A549 (cell line): Measurements from ENCODE around the gene GTF2A2. TPM values are rescaled to one million over a fixed set of nuclear protein-coding genes. Genes with fewer than 3 reads are reported as not detected.

Experiments
- ATAC-seq, 2 experiments: fragments of 200-7000 bp in 1 of 2; fragments of >200 bp in 1 of 2; cut with Nextera tagmentation in 1 of 2; cut with Tn5 transposase in 1 of 2; 3 replicates each; pipeline versions ENCODE4 v1.8.0 to v1.9.1; 2018 to 2020; ENCODE audit warnings: mild to moderate bottlenecking in 1 of 2, moderate library complexity in 1 of 2
- CTCF ChIA-PET: fragments of 300-600 bp; sonication (Branson Sonifier 250); formaldehyde crosslinking; extraction: SDS; loops from one replicate; lab custom pipeline; 2021; ENCODE audit warnings: antibody characterized with exemption, inconsistent platforms; lab: Yijun Ruan, JAX
- POLR2A ChIA-PET: fragments of 350-600 bp; formaldehyde crosslinking; extraction: SDS; loops from one replicate; lab custom pipeline; 2021; ENCODE audit warnings: antibody characterized with exemption, inconsistent platforms; lab: Yijun Ruan, JAX
- DNase-seq, 2 experiments: peaks; one replicate each; pipeline versions ENCODE4 v3.0.0 to v3.0.0-alpha.2; 2011 to 2016; ENCODE audit warnings: low read depth in 1 of 2, low spot score in 1 of 2
- FAIRE-seq: peaks from 2 replicates; lab custom pipeline; 2011; peaks lifted over from hg19 to GRCh38; lab: Jason Lieb, UNC
- H3K27ac ChIP-seq, 2 experiments: fragments of >200 bp; sonication (Bioruptor Twin); formaldehyde crosslinking; 3 replicates each; pipeline ENCODE4 v1.5.1; 2016 to 2017
- H3K4me1 ChIP-seq: fragments of >200 bp; sonication (Bioruptor Twin); formaldehyde crosslinking; 3 replicates; pipeline ENCODE4 v1.6.1; 2016
- H3K4me2 ChIP-seq: fragments of >200 bp; sonication (Bioruptor Twin); formaldehyde crosslinking; 3 replicates; pipeline ENCODE4 v1.6.1; 2016
- H3K4me3 ChIP-seq: fragments of >200 bp; sonication (Bioruptor Twin); formaldehyde crosslinking; 3 replicates; pipeline ENCODE4 v1.5.1; 2016
- H3K9me3 ChIP-seq: fragments of >200 bp; sonication (Bioruptor Twin); formaldehyde crosslinking; 3 replicates; pipeline ENCODE4 v1.6.1; 2016
- ATOH8 ChIP-seq: fragments of 250-450 bp; sonication (Bioruptor Pico); IDR thresholded peaks from 2 replicates; pipeline ENCODE4 v1.5.0; 2020; ENCODE audit warnings: low read depth, mild to moderate bottlenecking, moderate library complexity
- BCL3 ChIP-seq: fragments of >200 bp; sonication (Bioruptor Twin); formaldehyde crosslinking; IDR thresholded peaks from 3 replicates; pipeline ENCODE4 v1.6.1; 2016
- BHLHE40 ChIP-seq: IDR thresholded peaks from 2 replicates; pipeline ENCODE4 v1.6.1; 2012; ENCODE audit warnings: low read depth, low read length, inconsistent platforms
- FOXS1 ChIP-seq: fragments of 250-450 bp; sonication (Bioruptor Pico); IDR thresholded peaks from 2 replicates; pipeline ENCODE4 v1.5.0; 2020; ENCODE audit warnings: mild to moderate bottlenecking, moderate library complexity
- GATA3 ChIP-seq: IDR thresholded peaks from 2 replicates; pipeline ENCODE4 v1.6.1; 2012; ENCODE audit warnings: borderline replicate concordance
- HEYL ChIP-seq: fragments of 250-450 bp; sonication (Bioruptor Pico); IDR thresholded peaks from 2 replicates; pipeline ENCODE4 v1.8.0; 2021; ENCODE audit warnings: mild to moderate bottlenecking, moderate library complexity
- HOXA7 ChIP-seq: fragments of 250-450 bp; sonication (Bioruptor Pico); IDR thresholded peaks from 2 replicates; pipeline ENCODE4 v1.5.0; 2020; ENCODE audit warnings: mild to moderate bottlenecking, moderate library complexity
- JUNB ChIP-seq: fragments of >200 bp; sonication (Bioruptor Twin); formaldehyde crosslinking; IDR thresholded peaks from 2 replicates; pipeline ENCODE4 v1.6.1; 2016
- KDM5A ChIP-seq: fragments of 200-600 bp; sonication (generic); IDR thresholded peaks from 2 replicates; pipeline ENCODE4 v1.6.1; 2016; ENCODE audit warnings: antibody characterized with exemption, mild to moderate bottlenecking
- MAZ ChIP-seq: fragments of 150-350 bp; IDR thresholded peaks from 2 replicates; pipeline ENCODE4 v1.6.1; 2014; ENCODE audit warnings: antibody characterized with exemption, low read depth, low read length, borderline replicate concordance
- NFE2L2 ChIP-seq: fragments of 150-350 bp; conservative IDR thresholded peaks from 2 replicates; pipeline ENCODE4 v1.6.1; 2014; ENCODE audit warnings: low read length
- RAD21 ChIP-seq, 2 experiments: fragments of >200 bp in 1 of 2; sonication (Bioruptor Twin) in 1 of 2; formaldehyde crosslinking in 1 of 2; IDR thresholded peaks in 1 of 2; conservative IDR thresholded peaks in 1 of 2; 2 replicates in 1 of 2; 3 replicates in 1 of 2; pipeline ENCODE4 v1.6.1; 2012 to 2018; ENCODE audit warnings: inconsistent platforms in 1 of 2
- RARB ChIP-seq: fragments of 250-450 bp; sonication (Bioruptor Pico); IDR thresholded peaks from 2 replicates; pipeline ENCODE4 v1.8.0; 2021; ENCODE audit warnings: mild to moderate bottlenecking, moderate library complexity
- REST ChIP-seq: fragments of 200-600 bp; sonication (generic); IDR thresholded peaks from 2 replicates; pipeline ENCODE4 v1.6.1; 2016; ENCODE audit warnings: antibody characterized with exemption, mild to moderate bottlenecking, moderate library complexity
- RNF2 ChIP-seq: fragments of 200-600 bp; sonication (generic); IDR thresholded peaks from 2 replicates; pipeline ENCODE4 v1.6.1; 2016; ENCODE audit warnings: low read depth, mild to moderate bottlenecking, antibody characterized with exemption, moderate library complexity, borderline replicate concordance
- TP53 ChIP-seq: fragments of 250-450 bp; sonication (Bioruptor Pico); IDR thresholded peaks from 2 replicates; pipeline ENCODE4 v1.5.0; 2021; ENCODE audit warnings: mild to moderate bottlenecking, moderate library complexity
- USF2 ChIP-seq: fragments of 450-650 bp; IDR thresholded peaks from 2 replicates; pipeline ENCODE4 v1.6.1; 2014; ENCODE audit warnings: antibody characterized with exemption
- ZFP36 ChIP-seq: fragments of 450-650 bp; IDR thresholded peaks from 2 replicates; pipeline ENCODE4 v1.6.1; 2014; ENCODE audit warnings: borderline replicate concordance; ENCODE audit not compliant: partially characterized antibody
- ZNF302 ChIP-seq: fragments of 250-450 bp; sonication (Bioruptor Pico); IDR thresholded peaks from 2 replicates; pipeline ENCODE4 v1.9.0; 2021; ENCODE audit warnings: inconsistent platforms, mild to moderate bottlenecking, moderate library complexity
- WGBS: methylation state at CpG from one replicate; pipeline ENCODE4 v1.1.6; 2017; ENCODE audit errors: missing lambda C conversion rate; 5-methylcytosine and 5-hydroxymethylcytosine counted together
- polyA plus RNA-seq, 4 experiments: library from polyadenylated mRNA; depleted of rRNA in 3 of 4; stranded (reverse); fragments of >200 nt; fragmentation: RNase III in 1 of 4; extraction: RNeasy Plus Mini Kit Qiagen cat#74134 plus additional on column Dnase treatment in 1 of 4; gene quantifications; 2 replicates in 3 of 4; 3 replicates in 1 of 4; pipeline ENCODE4 v1.2.3, GENCODE V29; 2011 to 2017
- TF ChIP-seq, protein P1 (sequence below): IDR thresholded peaks from 2 replicates; pipeline ENCODE4 v1.6.1; 2012
- TF ChIP-seq, protein P2 (sequence below): IDR thresholded peaks from 2 replicates; pipeline ENCODE4 v1.6.1; 2012; ENCODE audit warnings: low read depth, borderline replicate concordance
- TF ChIP-seq, protein P3 (sequence below): fragments of >200 bp; sonication (Bioruptor Twin); formaldehyde crosslinking; IDR thresholded peaks from 2 replicates; pipeline ENCODE4 v1.6.1; 2016

Gene GTF2A2
- polyA plus RNA-seq, 2 of the 4 experiments (the other 2 are of a cell fraction), result 220 to 282 TPM

GRCh38 chr15:59689626-59690236 lies 32.4 kb upstream of the GTF2A2 start:
- under 1% methylated on average over 25 of the region's 25 CpGs for WGBS
- 0 out of 2 replicates have a peak, but pooled peaks have one; percentile 12 for TF ChIP-seq TP53 (CRISPR knock-in tag)
- TF ChIP-seq, protein P1, sequence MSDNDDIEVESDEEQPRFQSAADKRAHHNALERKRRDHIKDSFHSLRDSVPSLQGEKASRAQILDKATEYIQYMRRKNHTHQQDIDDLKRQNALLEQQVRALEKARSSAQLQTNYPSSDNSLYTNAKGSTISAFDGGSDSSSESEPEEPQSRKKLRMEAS, result no peak; the same call in 1 of the 2 replicates
- TF ChIP-seq, protein P2, sequence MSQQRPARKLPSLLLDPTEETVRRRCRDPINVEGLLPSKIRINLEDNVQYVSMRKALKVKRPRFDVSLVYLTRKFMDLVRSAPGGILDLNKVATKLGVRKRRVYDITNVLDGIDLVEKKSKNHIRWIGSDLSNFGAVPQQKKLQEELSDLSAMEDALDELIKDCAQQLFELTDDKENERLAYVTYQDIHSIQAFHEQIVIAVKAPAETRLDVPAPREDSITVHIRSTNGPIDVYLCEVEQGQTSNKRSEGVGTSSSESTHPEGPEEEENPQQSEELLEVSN, result peak; percentile 28; the same call in 1 of the 2 replicates
- Histone ChIP-seq H3K27ac (peak overlapping the region; percentile 53 to 97), H3K9me3 (no peaks in the 10 kb centered on the region), H3K4me1 (peaks cover 23% of the 10 kb centered on the region), H3K4me3 (peak overlapping the region; percentile 80), H3K4me2 (peak overlapping the region; percentile 85)
- FAIRE-seq (no peak), DNase-seq (peak in 1 of 2 experiments; percentile 93), ATAC-seq (peak in 1 of 2 experiments; percentile 82; a peak in 3 of 6 replicates)
- CTCF ChIA-PET, result interaction anchor here (0.7 to 6.3 kb wide), 16 partner anchors 8 to 831 kb away, joined by 3 to 132 read pairs (median 6); partner anchors contain the start of gene GTF2A2
- POLR2A ChIA-PET, result interaction anchor here (0.6 to 1.9 kb wide), 12 partner anchors 8 to 790 kb away, joined by 3 to 13 read pairs (median 4); partner anchors contain the start of gene GTF2A2

DNA sequence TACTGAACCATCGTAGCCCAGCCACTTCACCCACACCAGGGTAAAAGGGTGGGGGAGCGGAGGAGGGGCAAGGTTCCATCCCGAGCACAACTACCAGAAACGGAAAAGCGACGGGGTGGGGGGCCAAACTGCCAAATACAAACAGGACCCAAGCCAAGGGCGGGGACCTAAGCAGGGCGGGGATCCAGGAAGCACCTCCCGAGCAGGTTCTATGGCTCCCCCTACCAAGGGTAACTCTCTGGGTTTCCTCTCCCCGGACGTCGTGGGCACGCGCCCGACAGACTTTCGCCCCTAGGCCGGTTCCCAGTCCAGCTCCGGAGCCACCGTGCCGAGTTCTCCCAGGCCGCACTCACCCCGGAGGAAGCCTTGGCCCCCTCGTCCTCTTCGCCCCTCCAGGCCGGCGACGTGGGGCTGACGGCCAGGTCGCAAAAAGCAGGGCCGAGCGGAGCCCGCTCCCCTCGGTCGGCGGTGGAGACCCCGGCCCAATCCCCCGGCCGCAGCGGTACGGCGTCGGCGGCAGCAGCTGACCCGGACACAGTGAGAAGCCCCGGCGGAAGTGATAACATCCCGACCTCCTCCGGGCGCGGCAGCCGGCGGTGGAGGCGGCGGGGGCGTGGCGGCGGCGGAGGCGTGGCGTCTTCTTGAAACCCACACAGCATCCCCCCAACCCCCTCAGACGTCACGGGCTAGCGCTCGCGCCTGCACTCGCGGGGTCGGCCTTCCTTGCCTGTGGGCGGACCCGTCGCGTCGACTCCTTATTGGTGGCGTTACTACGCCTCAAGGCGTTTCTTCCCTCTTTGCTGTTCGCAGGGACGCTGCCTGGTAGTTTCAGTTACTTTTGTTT lies 31.7 kb upstream of the GTF2A2 start, which contains the start of gene BNIP2:
BNIP2 (minus strand) TSS at position 539 of the 844 bp plus-strand sequence. CDS start 6,863 bp downstream, outside the sequence.
- FAIRE-seq (peak; percentile 76), DNase-seq (peak; percentile 98 to 100), ATAC-seq (peak; percentile 95 to 98)
- CTCF ChIA-PET, result interaction anchor here (0.8 to 6.3 kb wide), 8 partner anchors 9 to 832 kb away, joined by 3 to 132 read pairs (median 4); partner anchors contain the start of gene GTF2A2
- Histone ChIP-seq H3K4me2 (peak within 1 kb of the TSS; percentile 92), H3K27ac (peak within 1 kb of the TSS; percentile 94 to 97), H3K4me1 (peaks cover 29% of the 10 kb centered on the region), H3K4me3 (peak within 1 kb of the TSS; percentile 80), H3K9me3 (no peaks in the 10 kb centered on the region)
- 1% methylated on average over 53 of the region's 78 CpGs for WGBS
- POLR2A ChIA-PET, result interaction anchor here (0.5 to 1.9 kb wide), 14 partner anchors 9 to 791 kb away, joined by 3 to 13 read pairs (median 4); partner anchors contain the start of gene GTF2A2
- no peak for TF ChIP-seq HOXA7 (CRISPR knock-in tag)
- no peak for TF ChIP-seq KDM5A
- TF ChIP-seq USF2, result no peak; the same call in 1 of the 2 replicates
- peak; percentile 29; the same call in 1 of the 2 replicates for TF ChIP-seq REST
- TF ChIP-seq FOXS1 (CRISPR knock-in tag), result no peak
- peak; percentile 76; the same call in 1 of the 3 replicates for TF ChIP-seq BCL3
- TF ChIP-seq BHLHE40, result no peak
- no peak for TF ChIP-seq RNF2
- no peak for TF ChIP-seq HEYL (CRISPR knock-in tag)
- TF ChIP-seq NFE2L2, result no peak
- TF ChIP-seq GATA3, result 0 out of 2 replicates have a peak, but pooled peaks have one; percentile 21
- no peak for TF ChIP-seq RAD21 (conservative IDR thresholded peaks at IDR 0.05 in 1 of 2, IDR thresholded peaks at IDR 0.05 in 1 of 2)
- peak; percentile 11; the same call in 1 of the 2 replicates for TF ChIP-seq TP53 (CRISPR knock-in tag)
- TF ChIP-seq ZFP36, result no peak
- TF ChIP-seq ZNF302 (CRISPR knock-in tag), result no peak
- TF ChIP-seq, protein P3, sequence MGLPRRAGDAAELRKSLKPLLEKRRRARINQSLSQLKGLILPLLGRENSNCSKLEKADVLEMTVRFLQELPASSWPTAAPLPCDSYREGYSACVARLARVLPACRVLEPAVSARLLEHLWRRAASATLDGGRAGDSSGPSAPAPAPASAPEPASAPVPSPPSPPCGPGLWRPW, result no peak
- TF ChIP-seq JUNB, result no peak
- no peak for TF ChIP-seq ATOH8 (CRISPR knock-in tag)
- no peak for TF ChIP-seq RARB (CRISPR knock-in tag)
- TF ChIP-seq MAZ, result 0 out of 2 replicates have a peak, but pooled peaks have one; percentile 14
